ENCODE measurements around the gene QSOX1.

QSOX1 gene

DNA sequence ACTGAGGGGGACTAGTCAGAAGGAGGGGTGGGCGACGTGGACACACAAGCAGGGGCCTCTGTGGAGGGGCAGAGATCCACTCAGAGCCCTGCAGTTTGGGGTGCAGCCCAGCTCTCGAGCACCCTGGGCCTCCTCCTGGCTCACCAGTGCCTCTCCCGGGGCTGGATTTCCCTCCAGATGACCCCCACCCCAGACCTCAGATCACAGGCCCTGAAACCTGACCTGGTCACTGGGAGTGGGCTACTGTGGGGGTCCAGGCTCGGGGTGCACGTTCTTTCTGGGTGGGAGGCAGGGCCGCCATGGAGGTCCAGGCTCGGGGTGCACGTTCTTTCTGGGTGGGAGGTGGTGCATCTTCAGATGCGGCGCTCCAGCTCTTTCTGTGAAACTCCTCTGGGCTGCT, 65.1 kb downstream of the QSOX1 start:
- no peak for DNase-seq

GRCh38 chr1:180221462-180221861, 66.8 kb downstream of the QSOX1 start:
- no peak for DNase-seq

DNA sequence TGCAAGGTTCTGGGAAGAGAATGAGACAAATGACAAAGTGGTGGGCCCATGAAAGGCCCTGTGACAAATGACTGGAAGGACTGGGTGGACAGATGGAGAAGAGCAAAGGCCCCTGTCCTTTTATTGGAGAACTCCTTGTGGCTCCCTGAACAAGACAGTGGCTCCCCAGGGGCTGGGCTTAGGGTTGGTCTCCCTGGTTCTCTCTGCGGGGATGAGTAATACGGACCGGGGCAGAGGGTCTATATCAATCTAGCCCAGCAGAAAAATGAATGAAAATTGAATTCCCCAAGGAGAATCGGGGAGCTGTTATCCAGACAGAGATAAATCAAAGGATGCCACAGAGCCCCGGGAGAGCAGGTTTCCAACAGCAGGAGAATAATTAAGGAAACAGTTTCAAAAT, 70.2 kb downstream of the QSOX1 start:
- DNase-seq, result no peak

- DNase-seq, result no peak
Observed at GRCh38 chr1:180225403-180225802, 70.7 kb downstream of the QSOX1 start.

GRCh38 chr1:180227861-180228647, 73.4 kb downstream of the QSOX1 start:
- no peak for DNase-seq

GRCh38 chr1:180228648-180229482, 74.2 kb downstream of the QSOX1 start:
- no peak for DNase-seq

DNA sequence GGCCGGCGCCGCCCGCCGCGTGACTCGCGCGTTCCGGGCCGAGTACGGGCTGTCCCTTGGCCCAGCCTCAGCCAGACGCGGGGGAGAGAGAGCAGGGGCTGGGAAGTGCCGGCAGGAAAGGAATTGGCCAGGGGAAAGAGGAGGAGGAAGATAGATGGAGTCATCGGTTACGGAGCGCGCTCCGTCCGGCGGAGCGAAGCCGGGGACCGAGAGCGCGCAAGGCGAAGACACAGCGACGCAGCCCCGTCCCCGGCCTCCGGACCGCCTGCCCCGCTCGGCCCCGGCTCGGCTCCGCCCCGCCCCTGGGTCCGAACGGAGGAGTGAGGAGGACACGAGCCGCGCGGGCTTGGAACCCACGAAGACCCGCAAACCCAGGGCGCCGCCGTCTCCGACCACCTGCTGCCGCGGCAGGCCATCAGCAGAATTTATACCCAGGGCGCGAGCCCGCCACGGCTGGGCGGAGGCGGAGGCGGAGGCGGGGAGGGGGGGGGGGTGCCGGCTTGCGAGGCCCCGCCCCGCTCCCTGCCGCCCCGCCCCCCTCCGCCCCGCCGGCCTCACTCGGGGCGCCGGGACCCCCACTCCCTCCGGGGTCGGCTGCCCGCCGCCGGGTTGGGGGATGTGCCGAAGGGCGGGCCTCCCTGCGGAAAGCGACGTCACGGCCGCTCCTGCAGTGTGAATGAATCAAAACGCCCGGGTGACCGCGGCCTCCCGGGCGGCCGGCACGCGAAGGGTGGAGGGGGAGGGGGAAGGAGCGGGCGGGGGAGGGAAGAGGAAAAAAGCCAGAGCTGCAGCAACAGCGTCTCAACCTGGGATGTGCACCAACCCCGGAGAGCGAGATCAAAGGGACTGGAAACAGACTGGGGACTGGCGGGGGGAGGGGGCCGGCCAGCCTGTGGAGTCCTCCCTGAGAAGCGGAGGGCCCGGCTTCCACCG, 75.1 kb downstream of the QSOX1 start, which contains the start of gene LHX4:
LHX4 (plus strand) TSS at position 782 of the 933 bp plus-strand sequence. CDS start 266 bp downstream, outside the sequence.
- DNase-seq, result peak; percentile 36

DNA sequence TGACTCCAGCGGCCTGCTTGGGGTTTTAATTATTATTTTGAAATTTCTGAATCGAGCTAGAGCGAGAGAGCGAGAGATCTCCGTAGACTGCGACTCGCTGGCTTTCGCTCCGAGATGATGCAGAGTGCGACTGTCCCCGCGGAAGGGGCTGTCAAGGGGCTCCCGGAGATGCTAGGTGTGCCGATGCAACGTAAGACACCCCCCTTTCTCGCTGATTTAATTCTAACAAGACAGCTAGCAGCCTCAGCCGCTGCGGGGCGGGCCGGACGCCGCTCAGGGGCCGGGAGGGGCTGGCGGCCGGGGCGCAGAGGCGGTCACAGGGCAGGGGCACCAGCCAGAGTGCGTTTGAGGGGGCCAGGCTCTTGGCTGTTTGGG, 75.7 kb downstream of the QSOX1 start:
- DNase-seq, result no peak

DNA sequence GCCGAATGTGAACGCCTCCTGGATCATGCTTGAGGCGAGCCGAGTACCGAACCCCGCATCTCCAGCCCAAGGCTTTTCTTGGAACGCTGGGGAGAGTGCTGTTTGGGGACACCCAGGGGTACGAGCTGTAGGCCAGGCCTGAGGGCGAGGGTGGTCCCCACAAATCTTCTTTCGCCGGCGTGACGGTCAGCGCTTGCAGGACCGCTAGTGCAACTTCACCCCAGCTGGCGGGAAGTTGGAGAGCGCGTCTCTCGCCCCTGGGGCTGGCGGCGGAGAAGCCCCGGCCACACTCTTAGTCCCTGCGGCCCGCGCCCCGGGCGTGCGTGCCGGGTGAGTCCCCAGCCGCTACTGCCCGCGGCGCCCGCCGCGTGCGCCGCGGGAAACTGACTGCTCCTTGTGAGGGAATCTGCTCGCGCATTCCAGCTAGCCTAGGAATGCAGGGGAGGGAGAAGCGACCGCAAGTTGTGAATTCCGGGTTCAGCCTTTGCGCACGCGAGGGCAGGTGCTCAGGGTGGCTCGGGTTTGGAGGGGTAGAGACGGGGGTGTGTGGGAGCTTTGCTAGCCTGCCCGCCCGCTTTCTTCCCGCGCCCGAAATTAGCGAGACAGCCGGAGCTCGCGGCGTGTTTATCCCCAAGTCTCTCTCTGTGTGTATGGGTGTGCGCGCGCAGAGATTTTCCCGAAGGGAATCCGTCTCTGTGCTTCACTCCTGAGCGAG, 76.3 kb downstream of the QSOX1 start:
- peak; percentile 67 for DNase-seq

DNA sequence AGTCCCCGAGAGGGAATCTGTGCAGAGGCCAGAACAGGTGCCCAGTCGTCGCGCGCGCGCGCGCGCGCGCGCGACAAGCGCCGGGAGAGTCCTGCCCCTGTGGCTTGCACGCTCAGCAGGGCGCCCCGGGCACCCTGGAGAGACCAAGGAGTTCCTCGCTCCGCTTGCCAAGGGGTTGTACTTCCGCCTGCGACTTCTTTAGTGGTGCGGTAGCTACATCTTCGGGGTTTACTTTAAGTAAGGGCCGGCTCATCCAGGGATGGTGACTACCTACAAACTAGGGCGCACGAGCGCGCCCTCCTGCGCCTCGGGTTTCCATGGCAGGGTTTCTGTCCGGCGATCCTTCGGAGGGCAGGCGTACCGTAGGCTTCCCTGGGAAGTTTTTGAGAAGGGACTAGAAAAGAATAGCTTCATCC, 76.8 kb downstream of the QSOX1 start:
- peak; percentile 32 for DNase-seq

- no peak for DNase-seq
Observed at GRCh38 chr1:180231936-180232335, 77.3 kb downstream of the QSOX1 start.

- DNase-seq, result no peak
Observed at GRCh38 chr1:180232521-180233043, 77.9 kb downstream of the QSOX1 start.

DNA sequence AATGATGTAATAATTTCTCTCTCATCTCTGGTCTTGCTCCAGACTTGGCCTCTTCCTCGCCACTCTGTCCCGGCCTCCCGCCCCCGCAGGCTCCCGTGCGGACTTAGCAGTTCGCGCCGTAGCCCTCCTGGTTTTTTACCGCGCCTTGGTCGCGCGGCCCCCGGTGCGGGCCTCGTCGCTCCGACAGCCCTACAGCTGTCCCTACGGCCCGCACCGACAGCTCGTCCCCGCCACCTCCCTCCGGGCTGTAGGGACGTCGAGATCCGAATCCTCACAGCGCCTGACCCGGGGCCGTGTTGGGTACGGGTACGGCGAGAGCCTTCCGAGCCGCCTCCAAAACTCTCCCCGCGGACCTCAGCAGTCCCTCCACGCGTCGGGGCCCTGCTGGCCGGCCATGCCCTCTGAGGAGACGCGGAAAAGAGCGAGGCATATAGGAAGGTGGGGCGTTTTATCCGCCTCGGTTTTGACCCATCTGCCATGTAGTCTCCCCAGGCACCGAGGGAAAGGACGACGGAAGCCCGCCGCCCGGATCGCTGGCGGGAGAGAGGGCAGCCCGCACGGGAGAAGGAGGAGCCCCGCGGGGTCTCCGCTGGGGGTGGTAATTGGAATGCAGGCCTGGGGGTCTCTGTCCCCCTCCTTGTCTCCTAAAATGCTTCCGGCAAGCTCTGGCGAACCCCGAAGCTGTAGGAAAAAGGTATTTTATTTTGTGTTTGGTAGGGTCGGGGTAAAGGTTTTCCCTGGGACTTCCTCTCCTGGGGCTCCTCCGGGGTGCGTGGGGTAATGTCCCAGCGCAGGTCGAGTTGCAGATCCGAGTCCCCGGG, 78.7 kb downstream of the QSOX1 start:
- no peak for DNase-seq

DNA sequence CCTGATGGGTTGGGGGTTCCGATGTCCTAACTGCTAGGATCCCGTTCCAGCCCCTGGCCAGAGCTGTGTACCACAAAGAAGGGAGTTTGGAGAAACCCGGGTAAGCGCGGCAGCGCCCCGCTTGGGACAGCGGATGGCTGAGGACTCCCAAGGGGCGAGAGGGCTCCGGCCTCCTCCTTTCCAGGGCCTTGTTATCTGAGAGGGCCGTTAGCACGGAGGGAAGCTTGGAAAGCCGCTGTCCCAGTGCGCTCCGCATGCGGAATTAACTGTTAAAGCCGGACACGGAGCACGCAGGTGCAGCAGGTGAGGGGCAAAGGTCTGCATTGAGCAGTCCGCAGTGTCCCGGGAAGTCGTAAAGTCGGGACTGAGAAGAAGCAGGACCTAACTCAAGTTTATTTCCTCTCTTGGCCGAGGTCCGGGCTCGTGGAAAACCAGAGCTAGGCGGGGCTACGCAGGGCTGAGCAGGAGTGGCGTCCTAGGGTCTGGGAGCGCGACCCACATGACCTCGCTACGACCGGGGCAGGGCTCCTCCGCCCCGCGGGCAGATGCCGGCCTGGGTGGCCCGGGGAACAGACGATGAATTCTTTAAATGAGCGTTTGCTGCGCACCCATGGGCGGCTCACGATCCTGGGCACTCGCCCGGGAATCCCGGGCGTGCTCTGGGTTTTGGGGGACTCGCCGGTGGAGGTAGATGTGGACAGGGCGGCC, 79.9 kb downstream of the QSOX1 start:
- DNase-seq, result no peak

GRCh38 chr1:180235077-180235501, 80.4 kb downstream of the QSOX1 start:
- no peak for DNase-seq

DNA sequence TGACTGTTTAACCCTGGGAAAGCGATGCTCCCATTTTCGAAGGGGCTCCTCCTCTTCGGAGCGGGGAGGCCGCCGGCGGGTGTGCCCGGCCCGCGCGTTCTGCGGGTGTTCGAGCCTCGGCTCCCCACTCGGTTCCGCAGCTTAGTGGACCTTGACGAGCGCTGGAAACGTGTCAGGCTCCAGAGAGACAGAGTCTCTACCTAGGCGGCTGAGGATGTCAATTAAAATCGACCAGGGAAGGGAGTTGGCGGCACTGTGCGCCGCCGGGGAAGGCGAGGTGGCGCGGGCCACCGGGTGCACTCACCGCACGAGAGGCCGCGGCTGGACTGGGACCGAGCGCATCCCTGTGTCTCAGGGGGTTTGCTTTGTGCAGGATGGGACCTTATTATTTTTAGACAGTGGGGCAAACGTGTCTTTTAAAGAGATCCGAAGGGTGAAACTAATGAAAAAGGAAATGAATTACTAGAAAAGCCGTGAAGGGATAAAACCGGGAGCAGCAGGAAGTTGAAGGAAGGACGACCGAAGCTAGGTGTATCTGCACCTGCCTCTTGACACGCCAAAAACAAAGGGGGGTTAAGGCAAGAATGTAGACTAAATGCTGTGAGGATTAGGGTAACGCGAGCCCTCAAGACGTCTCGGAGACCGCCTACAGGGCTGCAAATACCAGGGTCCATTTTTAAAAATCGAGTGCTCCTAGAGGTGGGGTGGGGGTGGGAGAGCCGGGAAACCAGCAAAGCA, 81.0 kb downstream of the QSOX1 start:
- no peak for DNase-seq

DNA sequence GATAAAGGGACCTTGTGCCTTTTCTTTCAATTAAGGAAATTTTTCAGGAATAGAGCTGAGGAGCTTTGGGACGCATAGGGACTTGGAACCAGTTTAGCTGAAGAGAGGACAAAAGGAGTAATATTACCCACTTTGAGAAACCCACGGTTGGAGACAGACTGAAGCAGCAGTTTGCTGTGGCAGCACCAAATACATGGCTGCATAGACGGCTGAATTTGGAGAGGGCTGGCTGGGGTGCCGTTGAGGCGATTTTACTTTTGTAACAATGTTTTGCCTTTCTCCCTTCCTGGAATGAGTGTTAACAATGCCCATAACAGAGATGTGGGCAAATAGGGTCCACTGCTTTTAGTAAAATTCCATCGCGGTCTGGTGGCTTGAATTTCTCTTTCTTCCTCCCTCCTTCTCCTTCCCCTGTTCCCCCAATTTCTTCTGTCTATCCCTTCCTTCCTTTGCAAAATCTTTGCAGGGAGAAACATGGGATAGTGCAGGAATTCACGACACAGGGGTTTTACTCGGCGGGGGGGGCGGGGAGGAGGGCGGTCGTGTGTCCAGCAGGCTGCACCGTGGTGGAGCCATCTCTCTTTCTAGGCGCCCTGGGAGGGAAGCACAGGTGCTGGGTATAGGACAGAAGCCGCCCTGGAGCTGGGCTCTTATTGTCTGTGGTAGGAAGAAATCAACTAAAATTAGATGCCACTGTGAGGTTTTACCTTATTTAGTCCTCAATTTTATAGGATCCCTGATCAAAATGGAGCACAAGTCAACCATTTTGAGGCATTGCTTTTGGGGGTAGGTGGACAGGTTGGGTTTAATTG, 82.2 kb downstream of the QSOX1 start:
- no peak for DNase-seq

GRCh38 chr1:180237869-180238476, 83.3 kb downstream of the QSOX1 start:
- DNase-seq, result no peak
